ENCODE results near the gene TNIP3. TPM values are rescaled to one million over a fixed set of nuclear protein-coding genes. Genes with fewer than 3 reads are reported as not detected.

The TNIP3 gene
- total and polyA plus RNA-seq, 2 donors (not counting 1 experiment from before 2014, with no cell fraction given), result not detected

GRCh38 chr4:121091941-121092340 is 72.2 kb downstream of the TNIP3 start:
- CTCF ChIA-PET, result no interaction called here
- H3K27me3 Mint-ChIP-seq, result no peaks in the 10 kb centered on the region
- POLR2A ChIA-PET, result no interaction called here

GRCh38 chr4:121088867-121089266 is 75.3 kb downstream of the TNIP3 start:
- no peaks in the 10 kb centered on the region for H3K9me3 Mint-ChIP-seq (ENCODE audit: insufficient read depth)

More at GRCh38 chr4:121091941-121092340, 72.2 kb downstream of the TNIP3 start:
- Mint-ChIP-seq H3K27ac (no peak overlapping the region), H3K4me1 (no peaks in the 10 kb centered on the region), H3K4me3 (no peak overlapping the region), H3K9me3 (ENCODE audit: insufficient read depth) (no peaks in the 10 kb centered on the region)
- intact Hi-C loops (cut with micrococcal nuclease), result no loop called here
- no peaks in the 10 kb centered on the region for H3K79me2 ChIP-seq (ENCODE audit: control insufficient read depth, insufficient read depth, low read length)
- no peak for ATAC-seq (ENCODE audit: low read depth)
- H3K9me3 ChIP-seq (ENCODE audit: control extremely low read depth in 1 of 3, control insufficient read depth in 2 of 3, insufficient read depth in 1 of 3, low read length in 2 of 3), result no peaks in the 10 kb centered on the region
- no peaks in the 10 kb centered on the region for H4K20me1 ChIP-seq (ENCODE audit: control insufficient read depth, insufficient read depth, low read length, poor library complexity, severe bottlenecking)
- TF ChIP-seq CTCF (IDR thresholded peaks at IDR 0.05) (no peak), EZH2 (IDR thresholded peaks at IDR 0.05; ENCODE audit: borderline replicate concordance, insufficient read depth, low read depth, low read length, poor library complexity, severe bottlenecking) (no peak)
- no peak overlapping the region for H3K9ac ChIP-seq (ENCODE audit: low read length)
- no peak overlapping the region for H3K4me3 ChIP-seq (ENCODE audit: control extremely low read depth in 1 of 5, extremely low read depth in 1 of 5, insufficient read depth in 1 of 5, low read depth in 2 of 5, low read length in 4 of 5)
- no peak overlapping the region for H2AFZ ChIP-seq (ENCODE audit: insufficient read depth, low read depth, low read length, poor library complexity, severe bottlenecking)
- no peaks in the 10 kb centered on the region for H3K27me3 ChIP-seq (replicated peaks in 1 of 4; ENCODE audit: control extremely low read depth in 1 of 4, control insufficient read depth in 3 of 4, insufficient read depth in 4 of 4, low read length in 3 of 4)
- no peak overlapping the region for H3K27ac ChIP-seq (ENCODE audit: low read length in 2 of 2)
- no peaks in the 10 kb centered on the region for H3K4me1 ChIP-seq (ENCODE audit: control insufficient read depth in 2 of 2, insufficient read depth in 2 of 2, low read length in 2 of 2)
- no peak for DNase-seq
- no peaks in the 10 kb centered on the region for H3K36me3 ChIP-seq (replicated peaks in 1 of 2; ENCODE audit: control extremely low read depth in 1 of 2, control insufficient read depth in 1 of 2, extremely low read depth in 1 of 2, insufficient read depth in 2 of 2, low read length in 1 of 2)
- H3K4me2 ChIP-seq (replicated peaks; ENCODE audit: low read depth, low read length, poor library complexity, severe bottlenecking), result no peak overlapping the region

More at GRCh38 chr4:121088867-121089266, 75.3 kb downstream of the TNIP3 start:
- TF ChIP-seq EZH2 (IDR thresholded peaks at IDR 0.05; ENCODE audit: borderline replicate concordance, insufficient read depth, low read depth, low read length, poor library complexity, severe bottlenecking) (no peak), CTCF (IDR thresholded peaks at IDR 0.05) (no peak)
- Histone ChIP-seq H3K9ac (ENCODE audit: low read length) (no peak overlapping the region), H3K4me2 (replicated peaks; ENCODE audit: low read depth, low read length, poor library complexity, severe bottlenecking) (no peak overlapping the region), H3K79me2 (ENCODE audit: control insufficient read depth, insufficient read depth, low read length) (no peaks in the 10 kb centered on the region), H2AFZ (ENCODE audit: insufficient read depth, low read depth, low read length, poor library complexity, severe bottlenecking) (no peak overlapping the region), H3K9me3 (ENCODE audit: control extremely low read depth in 1 of 3, control insufficient read depth in 2 of 3, insufficient read depth in 1 of 3, low read length in 2 of 3) (no peaks in the 10 kb centered on the region), H3K27ac (ENCODE audit: low read length in 2 of 2) (no peak overlapping the region), H3K36me3 (replicated peaks in 1 of 2; ENCODE audit: control extremely low read depth in 1 of 2, control insufficient read depth in 1 of 2, extremely low read depth in 1 of 2, insufficient read depth in 2 of 2, low read length in 1 of 2) (no peaks in the 10 kb centered on the region), H3K4me3 (ENCODE audit: control extremely low read depth in 1 of 5, extremely low read depth in 1 of 5, insufficient read depth in 1 of 5, low read depth in 2 of 5, low read length in 4 of 5) (no peak overlapping the region), H3K27me3 (replicated peaks in 1 of 4; ENCODE audit: control extremely low read depth in 1 of 4, control insufficient read depth in 3 of 4, insufficient read depth in 4 of 4, low read length in 3 of 4) (no peaks in the 10 kb centered on the region), H3K4me1 (ENCODE audit: control insufficient read depth in 2 of 2, insufficient read depth in 2 of 2, low read length in 2 of 2) (no peaks in the 10 kb centered on the region), H4K20me1 (ENCODE audit: control insufficient read depth, insufficient read depth, low read length, poor library complexity, severe bottlenecking) (no peaks in the 10 kb centered on the region)
- Mint-ChIP-seq H3K4me3 (no peak overlapping the region), H3K27ac (no peak overlapping the region), H3K4me1 (no peaks in the 10 kb centered on the region), H3K27me3 (no peaks in the 10 kb centered on the region)
- DNase-seq, result no peak
- ChIA-PET POLR2A (no interaction called here), CTCF (no interaction called here)
- ATAC-seq (ENCODE audit: low read depth), result no peak
- intact Hi-C loops (cut with micrococcal nuclease), result no loop called here
- no CpG with 5 or more reads among the region's 4 CpGs for WGBS (ENCODE audit: insufficient coverage)

Small RNA genes lying within 50 kb of the gene (small RNA-seq; reads per million reads assigned to genes)
- gene RNU6-948P (ENCODE audit: insufficient read length, low read depth, low replicate concordance), result not detected

Other genes starting within 250 kb of the TNIP3 start
- gene PRDM5, start 241.6 kb downstream of the TNIP3 start, total RNA-seq, result not detected in 2 replicates
- gene PRDM5, start 241.6 kb downstream of the TNIP3 start, polyA plus RNA-seq, result 0.04 TPM in 1 of 2 replicates, not detected in the other
- gene NDNF, start 91.8 kb downstream of the TNIP3 start, total RNA-seq, result not detected in 2 replicates
- gene NDNF, start 91.8 kb downstream of the TNIP3 start, polyA plus RNA-seq, result not detected in 2 replicates
- gene QRFPR, start 216.7 kb upstream of the TNIP3 start, total RNA-seq, result not detected in 2 replicates
- not detected in 2 replicates for gene QRFPR, start 216.7 kb upstream of the TNIP3 start, polyA plus RNA-seq